ENCODE results near the gene PTMA.

GRCh38 chr2:231668981-231669380 is 39.3 kb upstream of the PTMA start:
- TF ChIP-seq REST (IDR thresholded peaks at IDR 0.05; ENCODE audit: borderline replicate concordance) (no peak), CTCF (IDR thresholded peaks at IDR 0.05; ENCODE audit: poor library complexity, severe bottlenecking) (no peak), EZH2 (IDR thresholded peaks at IDR 0.05; ENCODE audit: borderline replicate concordance, insufficient read depth, low read length, poor library complexity, severe bottlenecking) (no peak)

Data from neural cell (in vitro differentiated cells).